ENCODE measurements around the gene ZNF776. TPM values are rescaled to one million over a fixed set of nuclear protein-coding genes. Genes with fewer than 3 reads are reported as not detected.
"Not testable (repeated sequence)": the region's sequence is repeated elsewhere in the genome, so short reads cannot be mapped to it uniquely, and the experiment has no call there.

The ZNF776 gene
- 13.4 TPM for polyA plus RNA-seq

- Mint-ChIP-seq H3K36me3 (peaks cover 25% of the 10 kb centered on the region), H3K4me3 (peak within 1 kb of the TSS; percentile 95 to 99 (median 97)), H3K9me3 (peaks cover 6 to 17% (median 16%) of the 10 kb centered on the region in 3 donors)
These were observed at the start of gene ZNF776 for GRCh38 chr19:57746580-57747471. ZNF776 (plus strand) TSS chr19:57746815; CDS start chr19:57747059, 244 bp downstream.

GRCh38 chr19:57701625-57702024, 45.0 kb upstream of the ZNF776 start:
- no peaks in the 10 kb centered on the region for H3K27me3 Mint-ChIP-seq
- H3K4me1 Mint-ChIP-seq: peaks cover 5 to 15% (median 8%) of the 10 kb centered on the region in 3 donors
- peaks cover 12 to 42% (median 22%) of the 10 kb centered on the region in 3 donors for H3K9me3 Mint-ChIP-seq
- no peak overlapping the region for H3K27ac Mint-ChIP-seq
- peaks cover 49% of the 10 kb centered on the region for H3K36me3 Mint-ChIP-seq
- H3K4me3 Mint-ChIP-seq: no peak overlapping the region

More at GRCh38 chr19:57746580-57747471, at the start of gene ZNF776:
- H3K27me3 Mint-ChIP-seq: no peaks in the 10 kb centered on the region
- H3K4me1 Mint-ChIP-seq: peaks cover 11 to 22% (median 19%) of the 10 kb centered on the region in 3 donors
- H3K27ac Mint-ChIP-seq: peak within 1 kb of the TSS; percentile 68 to 98 (median 96)

GRCh38 chr19:57706346-57706745, 40.3 kb upstream of the ZNF776 start:
- peak overlapping the region in 3 of 4 donors; percentile 12 to 30 (median 26) for H3K4me3 Mint-ChIP-seq
- peaks cover 16 to 32% (median 25%) of the 10 kb centered on the region in 3 donors for H3K9me3 Mint-ChIP-seq
- H3K27me3 Mint-ChIP-seq: peaks cover 5% of the 10 kb centered on the region
- H3K4me1 Mint-ChIP-seq: peaks cover 19 to 28% (median 25%) of the 10 kb centered on the region in 3 donors
- peak overlapping the region in 1 of 3 donors; percentile 19 for H3K27ac Mint-ChIP-seq
- H3K36me3 Mint-ChIP-seq: peaks cover 32% of the 10 kb centered on the region

- Mint-ChIP-seq H3K9me3 (peaks cover 7 to 18% (median 16%) of the 10 kb centered on the region in 3 donors), H3K27ac (peak within 1 kb of the TSS; percentile 97 to 98 (median 98)), H3K4me1 (peaks cover 19 to 28% (median 25%) of the 10 kb centered on the region in 3 donors), H3K4me3 (peak within 1 kb of the TSS; percentile 89 to 97 (median 94)), H3K36me3 (peaks cover 23% of the 10 kb centered on the region), H3K27me3 (peaks cover 5% of the 10 kb centered on the region)
These were observed 37.8 kb upstream of the ZNF776 start, which contains the start of gene ZNF154 for GRCh38 chr19:57708641-57709361. ZNF154 (minus strand) TSS chr19:57709204; CDS start chr19:57708971, 233 bp downstream.

GRCh38 chr19:57709616-57710015, 37.0 kb upstream of the ZNF776 start:
- H3K4me1 Mint-ChIP-seq: peaks cover 18 to 28% (median 19%) of the 10 kb centered on the region in 3 donors
- H3K4me3 Mint-ChIP-seq: peak overlapping the region; percentile 89 to 97 (median 94)
- H3K27ac Mint-ChIP-seq: peak overlapping the region; percentile 5 to 98 (median 98)
- H3K27me3 Mint-ChIP-seq: peaks cover 5% of the 10 kb centered on the region
- peaks cover 18% of the 10 kb centered on the region for H3K36me3 Mint-ChIP-seq
- peaks cover 7 to 19% (median 12%) of the 10 kb centered on the region in 3 donors for H3K9me3 Mint-ChIP-seq

GRCh38 chr19:57712222-57712621, 34.4 kb upstream of the ZNF776 start:
- Mint-ChIP-seq H3K4me1 (peaks cover 8 to 16% (median 11%) of the 10 kb centered on the region in 3 donors), H3K27ac (no peak overlapping the region), H3K36me3 (peaks cover 19% of the 10 kb centered on the region), H3K27me3 (peaks cover 5% of the 10 kb centered on the region), H3K4me3 (no peak overlapping the region), H3K9me3 (peaks cover 9 to 13% (median 13%) of the 10 kb centered on the region in 3 donors)

GRCh38 chr19:57719424-57719823, 27.2 kb upstream of the ZNF776 start:
- Mint-ChIP-seq H3K4me1 (peaks cover 0 to 4% (median 3%) of the 10 kb centered on the region in 3 donors), H3K27me3 (no peaks in the 10 kb centered on the region), H3K4me3 (peak overlapping the region in 1 of 4 donors; percentile 11), H3K36me3 (peaks cover 43% of the 10 kb centered on the region), H3K27ac (no peak overlapping the region), H3K9me3 (peaks cover 16 to 32% (median 18%) of the 10 kb centered on the region in 3 donors)

- H3K4me1 Mint-ChIP-seq: peaks cover 0 to 8% (median 3%) of the 10 kb centered on the region in 3 donors
- peaks cover 16 to 35% (median 18%) of the 10 kb centered on the region in 3 donors for H3K9me3 Mint-ChIP-seq
- H3K36me3 Mint-ChIP-seq: peaks cover 43% of the 10 kb centered on the region
- H3K27me3 Mint-ChIP-seq: no peaks in the 10 kb centered on the region
- H3K27ac Mint-ChIP-seq: no peak overlapping the region
- H3K4me3 Mint-ChIP-seq: no peak overlapping the region
These were observed 26.6 kb upstream of the ZNF776 start for GRCh38 chr19:57719901-57720519.

- no peak overlapping the region for H3K4me3 Mint-ChIP-seq
- no peaks in the 10 kb centered on the region for H3K27me3 Mint-ChIP-seq
- peaks cover 41% of the 10 kb centered on the region for H3K36me3 Mint-ChIP-seq
- peaks cover 0 to 8% (median 6%) of the 10 kb centered on the region in 3 donors for H3K4me1 Mint-ChIP-seq
- H3K27ac Mint-ChIP-seq: no peak overlapping the region
- peaks cover 16 to 36% (median 17%) of the 10 kb centered on the region in 3 donors for H3K9me3 Mint-ChIP-seq
These were observed 25.7 kb upstream of the ZNF776 start for GRCh38 chr19:57720878-57721277.

- not testable (repeated sequence) for H3K4me1 Mint-ChIP-seq, H3K4me3 Mint-ChIP-seq, H3K36me3 Mint-ChIP-seq, H3K27me3 Mint-ChIP-seq, H3K9me3 Mint-ChIP-seq, H3K27ac Mint-ChIP-seq
These were observed 8.3 kb upstream of the ZNF776 start for GRCh38 chr19:57738320-57738719.

- H3K4me3 Mint-ChIP-seq, H3K27ac Mint-ChIP-seq, H3K27me3 Mint-ChIP-seq, H3K9me3 Mint-ChIP-seq, H3K4me1 Mint-ChIP-seq, H3K36me3 Mint-ChIP-seq: not testable (repeated sequence)
These were observed 7.8 kb upstream of the ZNF776 start for GRCh38 chr19:57738770-57739169.

- H3K27ac Mint-ChIP-seq: peak overlapping the region in 2 of 3 donors; percentile 68 to 98
- no peaks in the 10 kb centered on the region for H3K27me3 Mint-ChIP-seq
- peaks cover 10 to 20% (median 20%) of the 10 kb centered on the region in 3 donors for H3K9me3 Mint-ChIP-seq
- H3K4me1 Mint-ChIP-seq: peaks cover 11 to 22% (median 21%) of the 10 kb centered on the region in 3 donors
- H3K4me3 Mint-ChIP-seq: peak overlapping the region; percentile 95 to 99 (median 97)
- peaks cover 31% of the 10 kb centered on the region for H3K36me3 Mint-ChIP-seq
These were observed 825 bp downstream of the ZNF776 start for GRCh38 chr19:57747472-57747807.

- Mint-ChIP-seq H3K27me3 (no peaks in the 10 kb centered on the region), H3K4me1 (peaks cover 11 to 22% (median 21%) of the 10 kb centered on the region in 3 donors), H3K27ac (no peak overlapping the region), H3K9me3 (peaks cover 14 to 26% (median 26%) of the 10 kb centered on the region in 3 donors), H3K4me3 (peak overlapping the region; percentile 74 to 99 (median 97)), H3K36me3 (peaks cover 36% of the 10 kb centered on the region)
These were observed 1.4 kb downstream of the ZNF776 start for GRCh38 chr19:57748029-57748428.

- Mint-ChIP-seq H3K36me3 (peaks cover 52% of the 10 kb centered on the region), H3K27me3 (no peaks in the 10 kb centered on the region), H3K4me3 (no peak overlapping the region), H3K27ac (no peak overlapping the region), H3K4me1 (peaks cover 0 to 7% (median 6%) of the 10 kb centered on the region in 3 donors), H3K9me3 (peaks cover 26 to 42% (median 33%) of the 10 kb centered on the region in 3 donors)
These were observed 7.6 kb downstream of the ZNF776 start for GRCh38 chr19:57754091-57754673.

Data from IgD-negative memory B cell (primary cell).